ENCODE data around the gene PPP3R1. TPM values are rescaled to one million over a fixed set of nuclear protein-coding genes. Genes with fewer than 3 reads are reported as not detected.

Gene PPP3R1
- total RNA-seq, 4 donors from 2014 or later = 23.8 to 31.6 (median 29.9) TPM

DNA sequence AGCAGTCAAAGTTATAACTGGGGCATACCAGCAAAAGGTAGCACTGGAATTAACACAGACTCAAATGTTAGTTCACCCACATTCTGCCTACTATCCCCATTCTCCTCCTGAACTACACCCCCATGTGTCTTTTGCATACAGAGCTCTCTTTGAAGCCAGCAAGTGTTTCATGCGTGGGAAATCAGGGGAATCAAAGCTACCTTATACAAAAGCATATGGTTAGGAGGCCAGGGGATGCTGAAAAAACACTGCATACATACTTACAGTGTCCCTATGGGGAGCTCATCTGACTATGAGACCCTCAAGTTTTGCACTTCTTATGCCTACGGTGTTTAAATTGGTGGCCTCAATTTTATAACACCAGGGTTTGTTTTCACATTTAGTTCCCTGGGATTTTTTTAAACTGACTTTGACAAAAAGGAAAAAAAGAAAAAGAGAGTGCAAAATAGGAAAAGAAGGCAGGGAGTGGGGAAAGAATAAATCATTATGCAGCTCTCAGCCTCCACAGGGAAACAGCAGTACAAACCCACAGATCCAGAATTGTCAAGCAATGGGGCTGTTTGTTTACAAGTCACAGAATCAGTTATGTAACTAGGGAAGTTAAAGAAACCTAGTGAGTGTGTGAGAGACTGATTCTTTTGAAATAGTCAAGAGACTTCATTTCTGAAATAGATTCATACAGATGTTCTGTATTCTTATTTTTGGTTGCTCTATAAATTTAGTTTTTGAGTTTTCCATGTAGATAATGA, 20.1 kb upstream of the PPP3R1 start:
- 50 to 63% methylated on average over 1 to 2 of the region's 2 CpGs for WGBS, 2 donors (ENCODE audit: low coverage in 1 of 2)

DNA sequence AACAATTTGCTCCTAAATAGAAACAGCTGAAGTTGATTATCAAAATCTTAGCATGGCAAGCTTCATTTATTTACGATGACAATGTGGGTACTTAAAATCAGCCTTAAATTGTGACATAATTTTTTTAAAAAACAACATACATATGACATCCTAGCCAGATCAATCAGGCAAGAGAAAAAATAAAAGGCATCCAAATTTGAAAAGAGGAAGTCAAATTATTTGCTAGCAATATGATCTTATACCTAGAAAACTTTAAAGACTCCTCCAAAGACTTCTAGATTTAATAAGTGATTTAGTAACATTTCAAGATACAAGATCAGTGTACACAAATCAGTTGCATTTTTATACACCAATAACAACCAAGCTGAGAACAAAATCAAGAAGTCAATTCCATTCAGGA, 14.3 kb upstream of the PPP3R1 start:
- H3K27me3 ChIP-seq = no peaks in the 10 kb centered on the region
- TF ChIP-seq EP300 (IDR thresholded peaks at IDR 0.05) (no peak), POLR2AphosphoS5 (IDR thresholded peaks at IDR 0.05) (no peak), POLR2A (IDR thresholded peaks at IDR 0.05) (no peak)
- TF ChIP-seq, protein P1, sequence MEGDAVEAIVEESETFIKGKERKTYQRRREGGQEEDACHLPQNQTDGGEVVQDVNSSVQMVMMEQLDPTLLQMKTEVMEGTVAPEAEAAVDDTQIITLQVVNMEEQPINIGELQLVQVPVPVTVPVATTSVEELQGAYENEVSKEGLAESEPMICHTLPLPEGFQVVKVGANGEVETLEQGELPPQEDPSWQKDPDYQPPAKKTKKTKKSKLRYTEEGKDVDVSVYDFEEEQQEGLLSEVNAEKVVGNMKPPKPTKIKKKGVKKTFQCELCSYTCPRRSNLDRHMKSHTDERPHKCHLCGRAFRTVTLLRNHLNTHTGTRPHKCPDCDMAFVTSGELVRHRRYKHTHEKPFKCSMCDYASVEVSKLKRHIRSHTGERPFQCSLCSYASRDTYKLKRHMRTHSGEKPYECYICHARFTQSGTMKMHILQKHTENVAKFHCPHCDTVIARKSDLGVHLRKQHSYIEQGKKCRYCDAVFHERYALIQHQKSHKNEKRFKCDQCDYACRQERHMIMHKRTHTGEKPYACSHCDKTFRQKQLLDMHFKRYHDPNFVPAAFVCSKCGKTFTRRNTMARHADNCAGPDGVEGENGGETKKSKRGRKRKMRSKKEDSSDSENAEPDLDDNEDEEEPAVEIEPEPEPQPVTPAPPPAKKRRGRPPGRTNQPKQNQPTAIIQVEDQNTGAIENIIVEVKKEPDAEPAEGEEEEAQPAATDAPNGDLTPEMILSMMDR (IDR thresholded peaks at IDR 0.05) = no peak
- ATAC-seq = no peak
- no peak overlapping the region for H3K27ac ChIP-seq
- H3K4me1 ChIP-seq = peaks cover 0 to 5% (median 0%) of the 10 kb centered on the region in 3 donors
- no peak overlapping the region for H3K4me3 ChIP-seq
- WGBS, 2 donors (ENCODE audit: low coverage in 1 of 2) = 73 to 100% methylated on average over 1 of the region's 1 CpG
- no peaks in the 10 kb centered on the region for H3K36me3 ChIP-seq
- H3K9me3 ChIP-seq = no peaks in the 10 kb centered on the region

More for the DNA sequence above, 20.1 kb upstream of the PPP3R1 start:
- Histone ChIP-seq H3K27ac (peak overlapping the region in 1 of 4 donors; percentile 6), H3K4me1 (peaks cover 0 to 19% (median 3%) of the 10 kb centered on the region in 3 donors), H3K4me3 (no peak overlapping the region), H3K27me3 (no peaks in the 10 kb centered on the region), H3K36me3 (no peaks in the 10 kb centered on the region), H3K9me3 (no peaks in the 10 kb centered on the region)
- TF ChIP-seq EP300 (IDR thresholded peaks at IDR 0.05) = no peak
- TF ChIP-seq POLR2A (IDR thresholded peaks at IDR 0.05) = no peak
- TF ChIP-seq POLR2AphosphoS5 (IDR thresholded peaks at IDR 0.05) = no peak
- TF ChIP-seq, protein P1 (IDR thresholded peaks at IDR 0.05) = no peak
- ATAC-seq = peak; percentile 55

DNA sequence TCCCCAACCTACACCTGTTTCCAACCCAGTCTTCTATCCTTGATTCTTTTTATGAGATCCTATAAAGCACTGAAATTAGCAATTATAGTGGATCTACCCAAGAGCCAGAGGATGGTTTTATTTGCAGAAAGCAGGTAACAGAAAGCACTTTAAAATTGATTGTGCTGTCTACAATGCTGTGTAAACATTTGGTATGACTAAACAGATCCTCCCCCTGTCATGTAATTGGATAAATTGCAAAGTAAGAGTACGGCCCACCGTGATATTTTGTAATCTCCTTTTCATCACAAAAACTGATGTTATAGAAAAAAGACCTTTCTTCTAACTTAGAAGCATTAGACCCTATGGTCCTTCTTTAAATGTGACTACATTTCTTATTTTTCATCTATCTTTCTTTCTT, 11.3 kb upstream of the PPP3R1 start:
- TF ChIP-seq EP300 (IDR thresholded peaks at IDR 0.05) = no peak
- TF ChIP-seq, protein P1 (IDR thresholded peaks at IDR 0.05) = no peak
- TF ChIP-seq POLR2AphosphoS5 (IDR thresholded peaks at IDR 0.05) = no peak
- no peak for TF ChIP-seq POLR2A (IDR thresholded peaks at IDR 0.05)
- WGBS, 2 donors (ENCODE audit: low coverage in 1 of 2) = 83 to 94% methylated on average over 2 of the region's 2 CpGs
- Histone ChIP-seq H3K27me3 (no peaks in the 10 kb centered on the region), H3K4me3 (no peak overlapping the region), H3K9me3 (no peaks in the 10 kb centered on the region), H3K27ac (no peak overlapping the region), H3K36me3 (no peaks in the 10 kb centered on the region), H3K4me1 (no peaks in the 10 kb centered on the region)
- ATAC-seq = no peak

DNA sequence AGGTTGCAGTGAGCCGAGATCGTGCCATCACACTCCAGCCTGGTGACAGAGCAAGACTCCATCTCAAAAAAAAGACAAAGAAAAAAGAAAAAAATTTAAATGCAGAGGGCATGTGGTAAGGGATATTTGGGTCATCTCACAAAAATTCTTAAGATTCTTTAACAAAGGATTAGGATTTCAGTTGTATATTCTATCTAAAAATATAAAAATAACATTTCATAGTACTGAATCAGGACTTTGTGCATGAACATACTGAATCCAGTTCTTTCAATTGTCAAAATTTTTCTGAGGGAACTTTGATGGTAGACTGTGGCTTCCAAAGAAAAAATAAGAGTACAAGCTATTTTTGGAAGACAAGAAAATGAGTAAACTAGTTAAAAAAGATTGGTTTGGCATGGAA, 6.5 kb upstream of the PPP3R1 start:
- no peak for ATAC-seq
- WGBS, 2 donors (ENCODE audit: low coverage in 1 of 2) = 100% methylated on average over 2 of the region's 2 CpGs; no CpG with 5 or more reads in 1 of the 2 donors
- TF ChIP-seq POLR2A (IDR thresholded peaks at IDR 0.05) = no peak
- no peak for TF ChIP-seq EP300 (IDR thresholded peaks at IDR 0.05)
- no peak for TF ChIP-seq POLR2AphosphoS5 (IDR thresholded peaks at IDR 0.05)
- TF ChIP-seq, protein P1 (IDR thresholded peaks at IDR 0.05) = no peak

DNA sequence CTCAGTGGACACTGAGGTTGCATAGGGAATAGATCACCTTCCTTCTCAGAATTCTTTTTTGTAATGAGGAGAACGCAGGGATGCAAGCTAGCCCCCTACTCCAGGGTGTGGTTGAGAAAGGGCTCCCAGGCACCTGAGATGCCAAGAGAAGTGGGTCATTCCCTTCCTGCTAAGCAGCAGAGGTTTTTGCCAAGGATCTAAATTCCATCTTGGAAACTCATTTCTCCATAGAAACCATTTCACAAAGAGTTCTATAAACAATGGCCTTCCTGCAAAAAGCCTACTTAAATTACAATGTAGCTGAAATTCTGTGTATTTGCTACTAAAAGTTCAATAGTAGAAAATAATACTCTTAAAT, 3.7 kb upstream of the PPP3R1 start:
- 63 to 100% methylated on average over 1 of the region's 1 CpG for WGBS, 2 donors (ENCODE audit: low coverage in 1 of 2)
- peaks cover 0 to 32% (median 0%) of the 10 kb centered on the region in 3 donors for H3K4me1 ChIP-seq
- H3K4me3 ChIP-seq = no peak overlapping the region
- no peak for ATAC-seq
- no peaks in the 10 kb centered on the region for H3K9me3 ChIP-seq
- no peak for TF ChIP-seq POLR2A (IDR thresholded peaks at IDR 0.05)
- TF ChIP-seq EP300 (IDR thresholded peaks at IDR 0.05) = no peak
- TF ChIP-seq, protein P1 (IDR thresholded peaks at IDR 0.05) = no peak
- TF ChIP-seq POLR2AphosphoS5 (IDR thresholded peaks at IDR 0.05) = no peak
- no peaks in the 10 kb centered on the region for H3K27me3 ChIP-seq
- no peak overlapping the region for H3K27ac ChIP-seq
- H3K36me3 ChIP-seq = no peaks in the 10 kb centered on the region

More for the DNA sequence above, 6.5 kb upstream of the PPP3R1 start:
- H3K4me1 ChIP-seq = peaks cover 0 to 28% (median 0%) of the 10 kb centered on the region in 3 donors
- no peaks in the 10 kb centered on the region for H3K27me3 ChIP-seq
- no peak overlapping the region for H3K4me3 ChIP-seq
- H3K36me3 ChIP-seq = no peaks in the 10 kb centered on the region
- H3K27ac ChIP-seq = no peak overlapping the region
- H3K9me3 ChIP-seq = no peaks in the 10 kb centered on the region
